HG02885 (cell line): ENCODE results near the gene CHAD.

Source experiments
- ATAC-seq: cut with Tn5 transposase; IDR thresholded peaks from one replicate; pipeline ENCODE4 v1.9.1; 2021; ENCODE audit warnings: mild to moderate bottlenecking; ENCODE audit not compliant: unreplicated experiment, poor library complexity

The CHAD gene

DNA sequence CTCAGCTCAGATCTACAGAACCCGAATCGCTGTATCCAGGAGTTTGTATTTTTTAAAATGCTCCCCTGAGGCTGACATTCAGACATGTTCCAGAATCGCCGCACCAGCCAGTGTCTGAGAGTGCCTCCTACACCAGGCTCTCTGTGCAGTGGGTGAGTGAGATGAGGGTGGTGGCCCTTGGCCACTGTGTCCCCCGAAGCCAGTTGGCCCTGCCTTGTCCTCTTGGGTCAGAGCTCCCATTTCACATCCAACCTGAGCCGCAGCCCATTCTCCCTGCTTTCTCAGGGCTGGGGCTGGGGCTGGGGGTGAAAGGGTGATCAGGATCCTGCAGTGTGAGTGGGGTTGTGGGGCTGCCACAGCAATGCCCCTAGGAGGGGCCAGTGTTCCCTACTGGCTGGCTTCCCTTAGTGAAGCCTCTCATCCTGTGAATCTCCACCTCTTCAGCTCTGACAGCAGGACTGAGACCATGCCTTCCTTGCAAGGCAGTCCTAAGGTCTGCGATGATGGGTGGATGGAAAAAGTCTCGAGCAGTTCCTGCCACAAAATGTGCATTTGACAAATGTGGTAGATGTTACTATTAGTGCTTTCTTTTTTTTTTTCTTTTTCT lies 26.6 kb upstream of the CHAD start:
- ATAC-seq, result no peak

DNA sequence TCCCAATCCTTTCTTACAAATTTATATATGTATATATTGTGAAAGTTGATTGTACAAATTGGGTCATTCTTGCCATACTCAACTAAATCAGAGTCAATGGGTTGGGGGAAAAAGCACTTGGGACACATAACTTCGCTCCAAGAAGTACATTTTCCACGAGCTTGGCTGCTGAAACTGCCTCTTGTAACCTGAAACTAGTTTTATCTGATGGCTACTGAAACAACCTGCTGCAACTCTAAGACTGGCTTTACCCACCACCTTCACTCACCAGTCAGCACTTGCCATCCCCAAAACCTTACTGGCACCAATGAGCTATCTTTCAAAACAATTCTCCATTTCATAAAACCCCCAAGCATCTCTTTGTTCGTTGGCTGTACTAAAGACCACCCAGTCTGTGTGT lies 25.1 kb upstream of the CHAD start:
- no peak for ATAC-seq

DNA sequence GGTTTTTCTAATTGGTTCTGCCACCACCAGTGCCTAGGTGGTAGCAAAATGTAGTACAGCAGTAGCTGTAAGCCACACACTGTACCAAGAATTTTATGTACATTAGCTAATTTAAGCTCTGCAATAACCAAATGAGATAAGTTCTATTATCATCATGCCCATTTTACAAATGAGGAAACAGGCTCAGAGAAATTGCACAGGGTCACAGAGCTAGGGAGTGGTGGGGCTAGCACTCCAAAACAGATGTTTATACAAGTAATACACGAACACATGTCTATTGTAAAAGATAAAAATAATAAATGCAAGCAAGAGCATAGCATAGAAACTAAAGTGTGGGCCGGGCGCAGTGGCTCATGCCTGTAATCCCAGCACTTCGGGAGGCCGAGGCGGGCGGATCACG lies 23.5 kb upstream of the CHAD start:
- ATAC-seq, result no peak

DNA sequence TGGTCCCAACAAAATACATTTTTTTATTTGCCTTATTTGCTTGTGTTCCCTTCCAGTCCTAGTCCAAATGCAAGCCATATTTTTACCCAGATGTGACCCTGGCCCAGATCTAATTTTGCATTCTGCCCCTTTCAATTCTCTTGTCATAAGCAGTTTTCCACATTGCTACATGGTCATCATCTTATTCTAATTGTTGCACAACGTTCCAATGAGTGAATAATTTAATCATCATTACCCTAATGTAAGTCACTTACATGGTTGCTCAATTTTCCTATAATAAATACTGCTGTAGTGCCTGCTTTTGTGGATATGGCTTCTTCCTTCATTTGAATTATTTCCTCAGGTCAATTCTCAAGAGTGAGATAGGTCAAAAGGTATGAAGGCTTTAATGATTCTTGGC lies 22.8 kb upstream of the CHAD start:
- ATAC-seq, result no peak

DNA sequence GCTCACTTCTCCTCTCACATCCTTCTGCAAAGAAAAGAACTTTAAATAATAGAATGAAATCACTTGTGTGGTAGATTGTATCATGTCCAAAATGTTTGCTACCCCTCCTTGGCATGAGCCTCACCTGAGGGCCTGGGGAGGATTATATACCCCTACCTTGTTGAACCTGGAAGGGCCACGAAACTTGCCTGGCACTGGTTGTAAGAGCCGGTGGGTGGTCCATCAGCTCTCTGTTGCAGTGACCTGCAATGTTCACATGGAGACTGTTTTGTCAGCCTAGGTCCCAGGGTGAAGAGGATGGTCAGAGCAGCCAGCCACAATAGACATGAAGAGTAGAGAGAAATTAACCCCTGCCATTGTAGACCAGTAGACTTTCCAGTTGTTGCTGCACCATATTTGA lies 20.2 kb upstream of the CHAD start:
- ATAC-seq, result no peak

DNA sequence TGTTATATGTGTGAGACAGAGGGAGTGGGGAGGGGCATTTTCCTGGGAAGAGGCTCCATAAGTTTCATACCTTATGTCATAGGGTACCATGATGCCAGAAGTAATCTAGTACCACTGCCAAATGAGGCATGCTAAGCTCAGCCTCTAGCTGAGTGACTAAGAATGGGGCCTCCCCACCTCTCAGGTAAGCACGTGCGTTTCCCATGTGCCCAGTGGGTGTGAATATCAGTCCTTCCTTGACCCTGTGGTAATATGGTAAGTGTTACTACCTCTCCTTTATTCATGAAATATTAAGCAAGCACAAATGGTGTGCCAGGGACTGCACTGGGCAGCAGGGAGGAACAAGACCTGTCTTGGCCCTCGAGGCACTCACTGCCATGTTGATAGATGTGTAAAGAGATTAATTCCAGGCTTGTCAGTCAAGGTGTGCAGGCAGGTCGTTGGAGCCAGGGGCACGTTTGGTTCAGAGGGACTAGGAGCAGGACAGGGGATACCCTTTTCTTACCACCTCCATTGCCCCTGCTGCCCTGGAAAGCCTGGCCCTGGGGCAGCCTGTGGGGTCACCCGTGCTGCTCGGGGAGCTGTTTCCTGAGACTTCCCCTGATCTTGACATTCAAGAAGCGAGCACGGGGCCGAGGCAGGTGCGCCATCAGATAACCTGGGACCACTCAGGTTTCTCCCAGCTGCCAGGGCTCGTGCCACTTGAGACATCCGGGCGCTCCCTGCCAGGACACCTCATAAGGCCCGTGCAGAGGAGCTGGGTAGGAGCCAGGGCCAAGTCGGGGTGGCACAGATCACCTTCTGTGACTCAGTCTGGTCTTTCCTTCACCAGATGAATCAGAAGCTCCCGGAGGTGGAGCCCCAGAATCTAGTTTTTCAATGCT lies 18.8 kb upstream of the CHAD start:
- ATAC-seq, result no peak

DNA sequence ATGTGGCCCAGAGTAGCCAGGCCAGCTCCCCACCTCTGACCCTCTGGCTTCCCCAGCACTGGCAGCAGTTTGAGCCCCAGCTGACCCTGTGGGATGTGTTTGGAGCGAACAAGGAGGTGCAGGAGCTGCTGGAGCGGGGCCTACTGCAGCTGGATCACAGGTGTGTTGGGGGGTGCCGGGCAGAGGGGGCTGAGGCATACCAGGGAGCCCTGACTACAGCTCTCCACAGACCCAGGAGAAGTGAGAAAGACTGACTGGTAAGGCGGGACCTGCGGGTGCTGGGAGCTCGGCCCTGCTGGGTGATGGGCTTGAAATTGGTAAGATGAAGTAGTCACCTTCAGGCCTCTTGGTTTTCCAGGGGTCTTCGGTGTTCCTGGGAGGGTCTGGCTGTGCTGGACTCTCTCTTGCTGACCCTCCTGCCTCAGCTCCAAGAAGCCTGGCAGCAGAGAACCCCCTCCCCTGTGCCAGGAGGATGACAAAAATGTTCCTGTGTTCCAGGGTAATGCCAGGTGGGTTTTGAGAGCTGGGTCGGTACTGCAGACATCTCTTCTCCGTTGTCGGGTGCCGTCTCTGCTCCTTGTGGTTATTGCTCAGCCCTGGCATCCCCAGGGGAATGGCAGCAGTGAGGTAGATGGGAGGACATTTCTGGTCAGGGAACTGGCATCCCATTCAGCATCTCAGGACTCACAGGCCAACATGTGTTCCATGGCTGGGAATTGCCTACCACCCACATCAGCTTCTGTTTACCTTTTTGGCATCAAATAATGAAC lies 15.9 kb upstream of the CHAD start:
- ATAC-seq, result no peak

DNA sequence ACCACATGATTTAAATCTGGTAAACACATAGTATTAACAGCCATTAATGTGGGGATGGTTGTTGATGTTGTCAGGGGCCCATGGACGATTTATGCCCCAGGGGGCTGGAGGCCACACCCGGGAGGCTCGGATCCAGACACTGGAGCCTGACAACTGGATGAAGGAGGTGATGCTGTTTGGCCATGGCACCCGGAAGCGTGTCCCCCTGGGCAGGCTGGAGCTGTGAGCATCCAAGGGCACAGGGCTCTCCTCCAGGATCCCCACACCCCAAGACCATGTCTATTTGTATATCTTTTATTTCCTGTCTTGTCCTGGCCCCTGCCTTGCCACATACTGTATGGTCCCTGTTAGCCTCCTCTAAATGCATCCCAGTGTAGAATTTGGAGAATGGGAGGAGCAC lies 14.6 kb upstream of the CHAD start:
- no peak for ATAC-seq

DNA sequence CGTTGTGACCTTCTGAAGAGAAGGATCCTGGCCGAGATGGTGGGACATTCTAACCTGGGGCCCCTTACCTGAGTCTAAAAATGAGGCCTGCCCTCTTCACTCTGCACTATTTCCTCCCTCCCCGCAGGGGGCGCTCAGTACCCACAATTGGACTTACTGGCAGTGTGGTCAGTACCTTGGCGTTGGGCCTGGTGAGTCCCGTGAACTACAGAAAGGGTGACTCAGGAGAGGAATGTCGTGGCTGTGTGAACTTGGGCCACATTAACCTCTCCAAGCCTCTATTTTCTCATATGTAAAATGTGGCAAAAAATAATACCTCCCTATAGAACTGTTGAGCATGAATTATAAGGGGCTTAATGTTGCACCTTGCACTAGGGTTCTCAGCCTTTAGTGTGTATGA lies 13.8 kb upstream of the CHAD start:
- peak; percentile 38 for ATAC-seq

DNA sequence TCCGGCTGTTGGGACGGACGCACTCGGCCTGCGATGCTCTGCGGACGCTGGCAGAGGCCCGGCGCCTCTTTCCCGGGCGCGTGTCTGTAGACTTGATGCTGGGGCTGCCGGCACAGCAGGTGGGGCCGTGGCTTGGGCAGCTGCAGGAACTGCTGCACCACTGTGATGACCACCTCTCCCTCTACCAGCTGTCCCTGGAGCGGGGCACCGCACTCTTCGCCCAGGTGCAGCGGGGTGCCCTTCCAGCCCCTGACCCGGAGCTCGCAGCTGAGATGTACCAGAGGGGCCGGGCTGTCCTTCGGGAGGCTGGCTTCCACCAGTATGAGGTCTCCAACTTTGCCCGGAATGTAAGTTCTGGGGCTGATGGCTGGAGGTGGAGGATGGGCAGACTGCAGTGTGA lies 13.4 kb upstream of the CHAD start:
- ATAC-seq, result no peak

DNA sequence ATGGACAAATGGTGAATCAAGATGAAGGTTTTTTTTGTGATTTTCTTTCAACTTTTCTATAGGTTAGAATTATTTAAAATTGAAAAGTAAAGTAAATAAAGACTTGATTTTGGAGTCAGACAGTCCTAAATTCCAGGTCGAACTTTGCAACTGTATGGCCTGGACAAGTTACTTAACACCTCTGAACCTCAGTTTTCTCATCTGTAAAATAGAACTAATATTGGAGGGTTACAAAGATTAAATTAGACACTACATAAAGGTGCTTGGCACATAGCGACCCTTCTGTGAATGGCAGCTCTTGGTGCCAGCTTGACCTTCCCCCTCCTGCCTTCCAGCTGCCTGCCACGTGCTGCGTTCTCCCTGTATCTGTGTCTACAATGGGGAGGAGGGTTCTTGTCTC lies 13.0 kb upstream of the CHAD start:
- no peak for ATAC-seq

DNA sequence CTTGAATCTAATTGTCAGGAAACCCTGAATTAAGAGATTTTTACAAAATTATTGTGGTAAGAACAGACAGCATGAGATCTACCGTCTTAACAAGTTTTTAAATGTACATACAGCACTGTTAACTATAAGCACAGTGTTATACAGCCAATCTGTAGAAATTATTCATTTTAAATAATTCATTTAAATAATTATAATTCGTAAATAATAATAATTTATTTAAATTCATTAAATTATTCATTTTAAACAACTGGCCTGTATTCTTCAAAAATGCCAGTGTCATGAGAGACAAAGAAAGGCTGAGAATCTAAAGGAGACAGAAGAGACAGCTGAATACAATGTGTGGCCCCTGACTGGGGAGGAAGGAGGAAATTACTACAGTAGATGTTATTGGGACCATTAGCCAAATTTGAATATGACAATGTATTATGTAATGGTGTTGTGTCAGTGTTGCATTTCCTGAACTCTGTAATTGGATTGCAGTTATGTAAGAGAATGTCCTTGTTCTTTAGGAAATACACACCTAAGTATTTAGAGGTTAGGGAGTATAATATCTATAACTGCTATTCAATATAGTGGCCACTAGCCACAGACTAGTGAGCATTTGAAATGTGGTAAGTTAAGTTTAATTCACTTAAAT lies 12.3 kb upstream of the CHAD start:
- ATAC-seq, result no peak

DNA sequence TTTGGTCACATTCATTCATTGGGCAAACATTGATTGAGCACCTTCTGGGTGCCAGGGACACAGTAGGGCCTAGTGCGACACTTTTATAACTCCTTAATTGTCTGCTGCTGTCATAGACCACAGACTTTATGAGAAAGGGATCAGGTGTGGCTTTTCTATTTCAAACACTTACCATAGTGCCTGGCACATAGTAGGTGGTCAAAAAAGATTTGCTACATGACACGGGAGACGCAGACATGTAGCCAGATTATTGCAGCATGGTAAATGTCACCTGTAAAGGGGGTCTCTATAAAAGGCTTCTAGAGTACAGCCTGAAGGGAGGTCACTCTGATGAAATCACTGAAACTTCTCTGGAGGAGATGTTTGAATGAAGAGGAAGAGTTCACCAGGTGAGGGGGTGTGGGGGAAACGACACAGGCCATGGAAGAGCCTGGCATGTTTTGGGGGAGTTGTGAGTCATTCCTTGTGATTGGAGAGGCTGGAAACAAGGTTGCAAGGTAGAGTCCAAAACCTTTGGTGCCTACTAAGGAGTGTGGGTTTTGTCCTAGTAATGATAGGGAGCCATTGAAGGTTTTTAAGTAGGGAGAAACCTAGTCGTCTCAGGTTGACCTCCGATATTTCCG lies 11.6 kb upstream of the CHAD start:
- ATAC-seq, result no peak

DNA sequence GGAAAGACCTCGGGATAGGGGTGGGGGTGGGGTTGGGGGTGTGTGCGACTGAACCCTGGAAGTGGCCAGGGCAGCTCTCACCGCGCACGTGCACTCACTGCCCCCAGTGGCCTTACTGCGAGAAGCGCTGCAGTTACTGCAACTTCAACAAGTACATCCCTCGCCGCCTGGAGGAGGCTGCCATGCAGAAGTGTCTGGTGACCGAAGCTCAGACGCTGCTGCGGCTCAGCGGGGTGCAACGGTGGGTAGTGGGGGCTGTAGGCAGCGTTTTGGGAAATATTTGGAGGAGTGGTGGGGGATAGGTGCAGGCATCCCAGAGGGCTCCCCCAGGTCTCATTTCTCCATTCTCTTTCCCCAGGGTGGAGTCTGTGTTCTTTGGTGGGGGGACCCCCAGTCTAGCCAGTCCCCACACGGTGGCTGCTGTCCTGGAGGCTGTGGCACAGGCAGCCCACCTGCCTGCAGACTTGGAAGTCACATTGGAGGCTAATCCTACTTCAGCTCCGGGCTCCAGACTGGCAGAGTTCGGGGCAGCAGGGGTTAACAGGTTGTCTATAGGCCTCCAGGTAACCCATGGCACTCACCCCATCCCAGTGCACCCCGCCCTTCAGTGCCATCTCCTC lies 11.0 kb upstream of the CHAD start:
- ATAC-seq, result peak; percentile 40

DNA sequence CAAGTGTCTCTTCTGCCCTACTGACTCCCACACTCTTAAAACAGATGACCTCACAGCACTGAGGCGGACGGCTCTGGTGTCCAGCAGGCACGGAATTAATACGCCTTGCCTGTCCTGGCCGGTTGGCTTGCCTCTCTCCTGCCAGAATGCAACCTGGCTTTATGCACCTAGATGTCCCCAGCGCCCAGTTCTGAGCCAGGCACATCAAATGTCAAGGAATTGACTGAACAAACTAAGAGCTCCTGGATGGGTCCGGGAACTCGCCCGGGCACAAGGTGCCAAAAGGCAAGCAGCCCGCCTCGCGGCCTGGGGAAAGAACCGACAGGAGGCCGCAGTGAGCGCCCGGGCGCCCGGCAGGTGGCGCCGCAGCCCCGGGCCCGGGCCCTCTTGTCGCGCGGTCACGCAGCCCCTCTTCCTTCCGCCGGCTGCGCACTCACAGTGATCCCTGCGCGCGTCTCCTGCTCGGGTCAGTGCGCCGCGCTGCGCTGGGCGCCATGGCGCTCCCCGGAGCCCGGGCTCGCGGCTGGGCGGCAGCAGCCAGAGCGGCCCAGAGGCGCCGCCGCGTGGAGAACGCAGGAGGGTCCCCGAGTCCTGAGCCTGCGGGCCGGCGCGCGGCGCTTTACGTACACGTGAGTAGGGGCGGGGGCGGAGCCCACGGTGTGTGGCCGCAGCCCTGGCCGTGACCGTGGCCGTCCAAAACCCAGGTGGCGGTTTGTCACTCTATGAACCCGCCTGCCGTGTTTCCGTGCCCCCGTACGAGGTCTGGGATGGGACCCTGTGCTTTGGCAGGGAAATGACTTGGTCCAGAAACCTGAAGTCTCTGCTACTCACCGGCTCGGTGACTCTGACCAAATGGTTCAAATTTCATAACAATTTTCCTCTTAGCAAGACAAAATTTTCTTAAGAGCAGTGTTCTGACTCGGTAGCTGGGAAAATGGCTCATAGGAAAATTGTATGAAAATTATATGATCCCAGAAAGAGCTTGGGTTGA lies 10.0 kb upstream of the CHAD start, which contains the start of gene RSAD1:
Gene RSAD1, plus strand, starts transcription at position 470 of the 991 bp plus-strand sequence. Its CDS starts 25 bp downstream, at position 495.
- peak; percentile 81 for ATAC-seq

DNA sequence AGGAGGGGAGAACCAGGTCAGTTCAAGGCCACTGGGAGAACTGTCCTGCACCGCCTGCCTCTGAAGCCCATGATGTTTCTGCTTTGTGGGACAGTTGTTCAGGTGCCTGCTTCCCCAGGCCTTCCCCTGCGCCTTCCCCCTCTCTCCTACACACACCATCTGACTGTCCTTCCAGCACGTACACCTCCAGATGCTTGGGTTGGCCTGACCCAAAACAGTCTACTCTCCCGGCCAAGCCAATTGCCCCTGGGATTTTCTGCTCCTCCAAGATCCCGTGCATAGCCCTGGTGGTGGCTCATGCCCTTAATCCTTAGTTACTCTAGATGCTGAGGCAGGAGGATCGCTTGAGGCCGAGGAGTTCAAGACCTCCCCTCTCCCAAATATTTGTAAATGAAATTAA lies 9.3 kb upstream of the CHAD start:
- ATAC-seq, result no peak

DNA sequence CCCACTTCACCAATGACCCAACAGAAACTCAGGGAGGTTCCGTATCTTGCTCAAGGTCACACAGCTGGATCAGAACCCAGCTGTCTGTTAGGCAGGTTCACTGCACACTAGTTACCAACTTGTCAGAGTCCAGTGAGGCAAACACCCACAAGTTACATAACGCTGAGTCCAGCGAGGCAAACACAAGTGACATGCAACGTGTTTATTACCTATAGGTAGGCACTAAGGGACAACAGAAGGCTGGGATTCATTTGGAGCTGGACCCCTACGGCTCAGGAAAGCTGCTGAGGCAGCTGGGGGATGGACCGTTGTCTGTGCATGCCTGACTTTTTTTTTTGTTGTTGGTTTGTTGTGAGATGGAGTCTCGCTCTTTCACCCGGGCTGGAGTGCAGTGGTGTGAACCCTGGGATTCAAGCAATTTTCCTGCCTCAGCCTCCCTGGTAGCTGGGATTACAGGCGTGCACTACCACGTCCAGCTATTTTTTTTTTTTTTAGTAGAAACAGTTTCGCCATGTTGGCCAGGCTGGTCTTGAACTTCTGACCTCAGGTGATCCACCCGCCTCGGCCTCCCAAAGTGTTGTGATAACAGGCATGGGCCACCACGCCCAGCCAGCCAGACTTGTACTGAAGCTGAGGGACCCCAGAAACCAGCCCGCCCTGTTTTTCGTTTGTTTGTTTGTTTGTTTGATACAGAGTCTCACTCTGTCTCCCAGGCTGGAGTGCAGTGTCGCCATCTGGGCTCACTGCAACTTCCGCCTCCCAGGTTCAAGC lies 8.1 kb upstream of the CHAD start:
- ATAC-seq, result no peak
